ENCODE data around the gene MYH14.

Gene MYH14

GRCh38 chr19:50356691-50357177 lies 153.3 kb downstream of the MYH14 start:
- FAIRE-seq (no peak), DNase-seq (ENCODE audit: insufficient read length, low spot score) (no peak)
- no peak for TF ChIP-seq POLR2A (IDR thresholded peaks at IDR 0.05; ENCODE audit: low read depth, low read length)

- FAIRE-seq = no peak
- peak; percentile 55 for DNase-seq (ENCODE audit: insufficient read length, low spot score)
- 0 out of 2 replicates have a peak, but pooled peaks have one; percentile 8 for TF ChIP-seq POLR2A (IDR thresholded peaks at IDR 0.05; ENCODE audit: low read depth, low read length)
Observed at GRCh38 chr19:50357178-50358100, 154.0 kb downstream of the MYH14 start.

- no peak for DNase-seq (ENCODE audit: insufficient read length, low spot score)
- FAIRE-seq = no peak
- TF ChIP-seq POLR2A (IDR thresholded peaks at IDR 0.05; ENCODE audit: low read depth, low read length) = peak; percentile 57
Observed at GRCh38 chr19:50358483-50359327, 155.3 kb downstream of the MYH14 start.

- FAIRE-seq (no peak), DNase-seq (ENCODE audit: insufficient read length, low spot score) (no peak)
- no peak for TF ChIP-seq POLR2A (IDR thresholded peaks at IDR 0.05; ENCODE audit: low read depth, low read length)
Observed at GRCh38 chr19:50359328-50359818, 156.0 kb downstream of the MYH14 start.
